ENCODE data around the gene IDH3A.

IDH3A gene

GRCh38 chr15:78149068-78149804 lies at the start of gene IDH3A:
Gene IDH3A (plus strand): TSS chr15:78149362. CDS start chr15:78149404, 42 bp downstream.
- peaks cover 40% of the 10 kb centered on the region for H3K4me1 Mint-ChIP-seq
- H3K27me3 Mint-ChIP-seq, result no peaks in the 10 kb centered on the region
- no peaks in the 10 kb centered on the region for H3K9me3 Mint-ChIP-seq
- H3K36me3 Mint-ChIP-seq, result peaks cover 10% of the 10 kb centered on the region
- H3K27ac Mint-ChIP-seq, result peak within 1 kb of the TSS; percentile 93
- peak within 1 kb of the TSS; percentile 97 for H3K4me3 Mint-ChIP-seq

- H3K4me1 Mint-ChIP-seq, result peaks cover 28% of the 10 kb centered on the region
- no peaks in the 10 kb centered on the region for H3K36me3 Mint-ChIP-seq
- no peaks in the 10 kb centered on the region for H3K9me3 Mint-ChIP-seq
- H3K4me3 Mint-ChIP-seq, result no peak overlapping the region
- H3K27me3 Mint-ChIP-seq, result no peaks in the 10 kb centered on the region
- H3K27ac Mint-ChIP-seq, result no peak overlapping the region
Measured at GRCh38 chr15:78100886-78101285, 48.3 kb upstream of the IDH3A start.

GRCh38 chr15:78101423-78102105 lies 47.6 kb upstream of the IDH3A start:
- no peak overlapping the region for H3K27ac Mint-ChIP-seq
- no peaks in the 10 kb centered on the region for H3K27me3 Mint-ChIP-seq
- H3K4me1 Mint-ChIP-seq, result peaks cover 30% of the 10 kb centered on the region
- no peaks in the 10 kb centered on the region for H3K9me3 Mint-ChIP-seq
- H3K36me3 Mint-ChIP-seq, result no peaks in the 10 kb centered on the region
- no peak overlapping the region for H3K4me3 Mint-ChIP-seq

- H3K36me3 Mint-ChIP-seq, result no peaks in the 10 kb centered on the region
- H3K27me3 Mint-ChIP-seq, result no peaks in the 10 kb centered on the region
- H3K9me3 Mint-ChIP-seq, result no peaks in the 10 kb centered on the region
- no peak overlapping the region for H3K4me3 Mint-ChIP-seq
- peaks cover 31% of the 10 kb centered on the region for H3K4me1 Mint-ChIP-seq
- peak overlapping the region; percentile 23 for H3K27ac Mint-ChIP-seq
Measured at GRCh38 chr15:78102211-78102610, 47.0 kb upstream of the IDH3A start.

- Mint-ChIP-seq H3K9me3 (no peaks in the 10 kb centered on the region), H3K27me3 (no peaks in the 10 kb centered on the region), H3K4me3 (no peak overlapping the region), H3K4me1 (peaks cover 36% of the 10 kb centered on the region), H3K27ac (peak overlapping the region; percentile 23), H3K36me3 (no peaks in the 10 kb centered on the region)
Measured at GRCh38 chr15:78102741-78103140, 46.4 kb upstream of the IDH3A start.

GRCh38 chr15:78103406-78104118 lies 45.6 kb upstream of the IDH3A start:
- peaks cover 36% of the 10 kb centered on the region for H3K4me1 Mint-ChIP-seq
- H3K27ac Mint-ChIP-seq, result peak overlapping the region; percentile 77
- peak overlapping the region; percentile 27 for H3K4me3 Mint-ChIP-seq
- no peaks in the 10 kb centered on the region for H3K9me3 Mint-ChIP-seq
- H3K27me3 Mint-ChIP-seq, result no peaks in the 10 kb centered on the region
- no peaks in the 10 kb centered on the region for H3K36me3 Mint-ChIP-seq

- H3K27ac Mint-ChIP-seq, result peak overlapping the region; percentile 77
- H3K9me3 Mint-ChIP-seq, result no peaks in the 10 kb centered on the region
- H3K4me3 Mint-ChIP-seq, result peak overlapping the region; percentile 27
- H3K27me3 Mint-ChIP-seq, result no peaks in the 10 kb centered on the region
- H3K36me3 Mint-ChIP-seq, result no peaks in the 10 kb centered on the region
- H3K4me1 Mint-ChIP-seq, result peaks cover 36% of the 10 kb centered on the region
Measured at GRCh38 chr15:78104119-78104479, 45.1 kb upstream of the IDH3A start.

- Mint-ChIP-seq H3K27ac (peak overlapping the region; percentile 85), H3K36me3 (no peaks in the 10 kb centered on the region), H3K9me3 (no peaks in the 10 kb centered on the region), H3K27me3 (no peaks in the 10 kb centered on the region), H3K4me3 (no peak overlapping the region), H3K4me1 (peaks cover 36% of the 10 kb centered on the region)
Measured at GRCh38 chr15:78104566-78105475, 44.3 kb upstream of the IDH3A start.

GRCh38 chr15:78105476-78106241 lies 43.5 kb upstream of the IDH3A start:
- Mint-ChIP-seq H3K36me3 (no peaks in the 10 kb centered on the region), H3K4me1 (peaks cover 36% of the 10 kb centered on the region)

GRCh38 chr15:78107471-78107870 lies 41.7 kb upstream of the IDH3A start:
- Mint-ChIP-seq H3K27me3 (no peaks in the 10 kb centered on the region), H3K36me3 (no peaks in the 10 kb centered on the region), H3K4me1 (peaks cover 36% of the 10 kb centered on the region), H3K9me3 (no peaks in the 10 kb centered on the region), H3K4me3 (no peak overlapping the region), H3K27ac (no peak overlapping the region)

More at GRCh38 chr15:78105476-78106241, 43.5 kb upstream of the IDH3A start:
- H3K9me3 Mint-ChIP-seq, result no peaks in the 10 kb centered on the region
- H3K27me3 Mint-ChIP-seq, result no peaks in the 10 kb centered on the region
- peak overlapping the region; percentile 85 for H3K27ac Mint-ChIP-seq
- H3K4me3 Mint-ChIP-seq, result no peak overlapping the region

GRCh38 chr15:78108300-78109084 lies 40.7 kb upstream of the IDH3A start:
- Mint-ChIP-seq H3K27me3 (no peaks in the 10 kb centered on the region), H3K27ac (no peak overlapping the region), H3K9me3 (no peaks in the 10 kb centered on the region), H3K4me3 (no peak overlapping the region), H3K4me1 (peaks cover 38% of the 10 kb centered on the region), H3K36me3 (no peaks in the 10 kb centered on the region)

GRCh38 chr15:78109156-78109555 lies 40.0 kb upstream of the IDH3A start:
- H3K27ac Mint-ChIP-seq, result no peak overlapping the region
- H3K27me3 Mint-ChIP-seq, result no peaks in the 10 kb centered on the region
- H3K4me3 Mint-ChIP-seq, result no peak overlapping the region
- H3K36me3 Mint-ChIP-seq, result no peaks in the 10 kb centered on the region
- no peaks in the 10 kb centered on the region for H3K9me3 Mint-ChIP-seq
- peaks cover 31% of the 10 kb centered on the region for H3K4me1 Mint-ChIP-seq

GRCh38 chr15:78110096-78110495 lies 39.1 kb upstream of the IDH3A start:
- Mint-ChIP-seq H3K36me3 (no peaks in the 10 kb centered on the region), H3K4me1 (peaks cover 22% of the 10 kb centered on the region), H3K4me3 (no peak overlapping the region), H3K9me3 (no peaks in the 10 kb centered on the region), H3K27ac (no peak overlapping the region), H3K27me3 (no peaks in the 10 kb centered on the region)

GRCh38 chr15:78110916-78111475 lies 38.2 kb upstream of the IDH3A start:
- H3K4me1 Mint-ChIP-seq, result peaks cover 13% of the 10 kb centered on the region
- no peak overlapping the region for H3K27ac Mint-ChIP-seq

More at GRCh38 chr15:78110916-78111475, 38.2 kb upstream of the IDH3A start:
- no peaks in the 10 kb centered on the region for H3K9me3 Mint-ChIP-seq
- no peak overlapping the region for H3K4me3 Mint-ChIP-seq
- no peaks in the 10 kb centered on the region for H3K27me3 Mint-ChIP-seq
- no peaks in the 10 kb centered on the region for H3K36me3 Mint-ChIP-seq

All from activated naive CD4-positive, alpha-beta T cell treated with anti-CD3 and anti-CD28 coated beads, Interleukin-2, amount 50 U/mL, for 24 hours (primary cell).